ENCODE results near the gene CCDC17.

The CCDC17 gene

DNA sequence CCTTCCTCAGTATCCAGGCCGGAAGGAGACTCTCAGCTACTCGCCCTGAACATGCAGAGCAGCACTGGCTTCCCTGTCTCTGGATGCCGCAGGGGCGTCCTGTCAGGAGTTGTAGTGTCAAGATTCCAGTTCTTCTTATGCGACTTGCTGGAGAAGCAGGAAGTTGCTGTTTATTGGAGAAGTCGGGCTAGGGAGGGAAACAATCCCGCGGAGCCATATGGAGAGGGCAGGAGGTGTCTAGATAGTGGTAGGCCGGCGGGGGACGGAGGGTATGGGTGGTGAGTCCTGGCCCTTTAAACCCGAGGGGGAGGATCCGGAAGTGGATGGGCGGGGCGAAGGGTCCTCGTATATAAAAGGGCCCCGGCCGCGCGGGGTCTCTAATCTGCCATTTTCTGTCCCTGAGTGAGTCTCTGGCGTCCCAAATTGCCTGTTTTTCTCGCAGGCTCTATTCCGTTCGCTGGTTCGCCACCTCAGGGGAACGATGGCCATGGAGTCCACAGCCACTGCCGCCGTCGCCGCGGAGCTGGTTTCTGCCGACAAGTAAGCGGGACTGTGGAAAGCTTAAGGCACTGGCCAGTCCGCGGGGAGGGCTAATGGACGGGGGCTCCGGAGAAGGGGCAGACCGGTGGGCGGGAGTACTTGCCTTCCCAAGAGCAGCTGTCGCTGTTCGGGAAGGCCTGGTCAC, 40.0 kb downstream of the CCDC17 start, which contains the start of gene NASP:
NASP (plus strand) TSS at position 376 of the 685 bp plus-strand sequence; CDS start at position 482, 106 bp downstream.
- peak; percentile 88 for DNase-seq (ENCODE audit: low spot score)
- TF ChIP-seq, protein P1, sequence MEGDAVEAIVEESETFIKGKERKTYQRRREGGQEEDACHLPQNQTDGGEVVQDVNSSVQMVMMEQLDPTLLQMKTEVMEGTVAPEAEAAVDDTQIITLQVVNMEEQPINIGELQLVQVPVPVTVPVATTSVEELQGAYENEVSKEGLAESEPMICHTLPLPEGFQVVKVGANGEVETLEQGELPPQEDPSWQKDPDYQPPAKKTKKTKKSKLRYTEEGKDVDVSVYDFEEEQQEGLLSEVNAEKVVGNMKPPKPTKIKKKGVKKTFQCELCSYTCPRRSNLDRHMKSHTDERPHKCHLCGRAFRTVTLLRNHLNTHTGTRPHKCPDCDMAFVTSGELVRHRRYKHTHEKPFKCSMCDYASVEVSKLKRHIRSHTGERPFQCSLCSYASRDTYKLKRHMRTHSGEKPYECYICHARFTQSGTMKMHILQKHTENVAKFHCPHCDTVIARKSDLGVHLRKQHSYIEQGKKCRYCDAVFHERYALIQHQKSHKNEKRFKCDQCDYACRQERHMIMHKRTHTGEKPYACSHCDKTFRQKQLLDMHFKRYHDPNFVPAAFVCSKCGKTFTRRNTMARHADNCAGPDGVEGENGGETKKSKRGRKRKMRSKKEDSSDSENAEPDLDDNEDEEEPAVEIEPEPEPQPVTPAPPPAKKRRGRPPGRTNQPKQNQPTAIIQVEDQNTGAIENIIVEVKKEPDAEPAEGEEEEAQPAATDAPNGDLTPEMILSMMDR (IDR thresholded peaks at IDR 0.05; ENCODE audit: borderline replicate concordance, control extremely low read depth, extremely low read depth, insufficient read depth, missing control alignments): no peak
- in situ Hi-C loops (cut with MboI; ENCODE audit: low sequenced_read_pairs, unreplicated experiment): loop anchor here (10.0 kb wide), 1 partner anchor 219 kb away; no protein-coding TSS in a partner anchor

DNA sequence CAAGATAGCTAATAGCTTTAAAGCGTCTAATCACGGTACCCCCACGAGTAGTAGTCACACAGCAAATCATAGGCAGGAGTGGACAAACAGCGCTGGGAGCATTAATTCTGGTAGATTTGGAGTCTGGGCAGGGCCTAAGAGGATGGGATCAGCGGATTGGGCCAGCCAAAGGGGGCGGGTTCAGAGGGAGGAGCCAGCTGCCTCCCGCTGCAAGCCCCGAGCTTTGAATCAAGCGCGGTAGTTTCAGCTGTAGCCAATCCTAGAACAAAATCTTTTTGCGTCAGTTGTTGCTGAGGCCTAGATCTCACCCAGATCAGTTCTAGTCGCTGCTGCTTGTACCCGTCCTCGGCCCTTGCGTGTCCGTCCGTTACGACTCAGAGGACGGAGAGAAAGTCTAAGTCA, 40.6 kb downstream of the CCDC17 start:
- TF ChIP-seq, protein P1 (IDR thresholded peaks at IDR 0.05; ENCODE audit: borderline replicate concordance, control extremely low read depth, extremely low read depth, insufficient read depth, missing control alignments): no peak
- in situ Hi-C loops (cut with MboI; ENCODE audit: low sequenced_read_pairs, unreplicated experiment): loop anchor here (10.0 kb wide), 1 partner anchor 218 kb away; no protein-coding TSS in a partner anchor
- DNase-seq (ENCODE audit: low spot score): peak; percentile 97

DNA sequence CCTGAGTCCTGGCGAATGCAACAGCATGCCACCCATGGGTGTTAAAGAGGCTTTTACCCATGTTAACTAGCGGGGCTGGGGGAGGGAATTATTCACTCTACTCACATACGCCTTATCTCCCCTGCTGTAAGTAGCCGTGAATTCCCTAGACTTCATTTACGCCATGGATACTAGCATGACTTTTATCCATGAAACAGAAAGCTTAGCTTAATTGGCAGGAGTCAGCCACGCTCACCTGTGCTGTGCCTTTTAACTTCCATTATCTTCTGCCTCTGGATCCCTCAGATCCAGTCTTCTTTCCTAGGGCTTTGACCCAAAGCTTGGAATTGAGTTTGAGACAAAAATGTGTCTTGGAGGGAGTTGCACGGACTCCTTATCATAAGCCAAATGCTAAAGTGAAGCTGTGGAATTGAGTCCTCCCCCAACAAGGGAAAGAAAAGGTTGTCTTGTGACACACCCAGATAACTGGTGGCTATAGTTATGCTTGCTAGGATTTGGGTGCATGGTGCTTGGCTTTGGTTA, 49.7 kb downstream of the CCDC17 start:
- TF ChIP-seq, protein P1 (IDR thresholded peaks at IDR 0.05; ENCODE audit: borderline replicate concordance, control extremely low read depth, extremely low read depth, insufficient read depth, missing control alignments): no peak
- in situ Hi-C loops (cut with MboI; ENCODE audit: low sequenced_read_pairs, unreplicated experiment): loop anchor here (5.0 kb wide), 1 partner anchor 52 kb away; the partner anchor contains the start of gene PRDX1
- DNase-seq (ENCODE audit: low spot score): no peak

DNA sequence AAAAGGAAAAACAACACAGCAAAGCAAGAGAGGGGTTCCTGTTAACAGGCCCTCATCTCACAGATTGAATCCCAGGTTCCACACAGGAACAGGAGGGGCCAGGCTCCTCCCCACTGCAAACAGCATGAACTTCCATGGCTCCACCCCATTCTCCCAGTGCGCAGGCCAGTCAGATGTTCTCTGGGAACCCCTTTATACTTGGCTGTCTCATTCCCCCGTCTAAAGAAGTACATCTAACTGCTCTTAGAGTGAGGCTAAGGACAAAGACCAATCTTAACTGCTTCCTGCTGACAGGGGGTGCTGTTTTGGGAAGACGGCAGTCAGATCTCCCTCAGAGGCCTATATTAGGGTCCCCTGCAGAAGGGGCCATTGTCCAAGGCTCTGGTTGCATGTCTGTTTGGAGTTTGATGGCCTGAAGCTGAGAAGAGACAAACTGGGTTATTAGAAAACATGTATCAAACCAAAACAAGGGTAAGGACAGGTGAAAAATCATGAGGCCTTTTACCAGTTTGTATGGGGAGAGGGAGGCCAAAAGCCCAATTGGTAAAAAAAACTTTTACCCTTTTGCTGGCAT, 50.5 kb downstream of the CCDC17 start:
- in situ Hi-C loops (cut with MboI; ENCODE audit: low sequenced_read_pairs, unreplicated experiment): loop anchor here (5.0 kb wide), 1 partner anchor 51 kb away; the partner anchor contains the start of gene PRDX1
- TF ChIP-seq, protein P1 (IDR thresholded peaks at IDR 0.05; ENCODE audit: borderline replicate concordance, control extremely low read depth, extremely low read depth, insufficient read depth, missing control alignments): no peak
- DNase-seq (ENCODE audit: low spot score): no peak

DNA sequence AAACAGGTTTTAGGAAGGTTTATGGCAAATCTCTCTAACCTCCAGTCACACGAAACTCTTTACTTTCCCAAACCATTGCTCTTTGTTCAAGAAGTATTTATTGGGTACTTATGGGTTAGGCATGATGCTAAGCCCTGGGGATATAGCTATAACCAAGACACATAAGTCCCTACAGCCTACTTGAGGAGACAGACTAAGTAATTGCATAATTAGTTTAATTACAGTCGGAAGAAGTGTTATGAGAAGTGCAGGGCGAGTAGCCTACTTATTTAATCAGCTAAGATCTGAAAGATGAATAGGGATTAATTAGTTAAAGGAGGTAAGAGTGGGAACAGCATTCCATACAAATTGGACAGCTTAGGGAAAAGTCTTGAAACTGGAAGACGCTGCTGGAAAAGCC, 53.2 kb downstream of the CCDC17 start:
- in situ Hi-C loops (cut with MboI; ENCODE audit: low sequenced_read_pairs, unreplicated experiment): loop anchor here (5.0 kb wide), 1 partner anchor 48 kb away; the partner anchor contains the start of gene PRDX1
- no peak for DNase-seq (ENCODE audit: low spot score)
- TF ChIP-seq, protein P1 (IDR thresholded peaks at IDR 0.05; ENCODE audit: borderline replicate concordance, control extremely low read depth, extremely low read depth, insufficient read depth, missing control alignments): no peak

All from GM13976 (cell line).